ENCODE results near the gene TRIM16.
"Not testable (repeated sequence)": the region's sequence is repeated elsewhere in the genome, so short reads cannot be mapped to it uniquely, and the experiment has no call there.

Gene TRIM16

GRCh38 chr17:15683135-15683534 lies 976 bp downstream of the TRIM16 start:
- H3K9me3 ChIP-seq (replicated peaks in 1 of 2; ENCODE audit: control insufficient read depth in 2 of 2, insufficient read depth in 1 of 2, low read depth in 1 of 2, low read length in 2 of 2); H3K18ac ChIP-seq (ENCODE audit: low read length); H2BK120ac ChIP-seq (ENCODE audit: low read depth, low read length); H3K36me3 ChIP-seq (replicated peaks in 1 of 2; ENCODE audit: control insufficient read depth in 2 of 2, insufficient read depth in 2 of 2, low read length in 2 of 2); DNase-seq (ENCODE audit: low spot score); H3K79me1 ChIP-seq (ENCODE audit: low read depth, low read length); H3K4ac ChIP-seq (ENCODE audit: low read length); H3K4me3 ChIP-seq (ENCODE audit: low read length in 2 of 2); H3K14ac ChIP-seq (ENCODE audit: low read length); H4K91ac ChIP-seq (ENCODE audit: low read depth, low read length, poor library complexity); H3K23ac ChIP-seq (ENCODE audit: low read depth, low read length, poor library complexity); H3K9ac ChIP-seq (ENCODE audit: low read depth, low read length, poor library complexity); H3K27me3 ChIP-seq (ENCODE audit: control insufficient read depth in 3 of 3, insufficient read depth in 3 of 3, low read depth in 1 of 3, low read length in 3 of 3); H2BK5ac ChIP-seq (ENCODE audit: low read length); H2AFZ ChIP-seq (ENCODE audit: low read length); H4K8ac ChIP-seq (ENCODE audit: low read depth, low read length); H3K4me2 ChIP-seq (ENCODE audit: insufficient read depth, low read length, poor library complexity, severe bottlenecking); H3K27ac ChIP-seq (replicated peaks; ENCODE audit: low read length); H2AK5ac ChIP-seq (ENCODE audit: low read depth, low read length); H2BK12ac ChIP-seq (ENCODE audit: low read length); H3K4me1 ChIP-seq (ENCODE audit: control insufficient read depth in 2 of 2, insufficient read depth in 1 of 2, low read depth in 1 of 2, low read length in 2 of 2); H2BK15ac ChIP-seq (ENCODE audit: low read length): not testable (repeated sequence)
- WGBS, 2 donors (ENCODE audit: extremely low coverage in 2 of 2, insufficient read length in 2 of 2, insufficient replicate concordance in 1 of 2) = no CpG with 5 or more reads among the region's 3 CpGs

GRCh38 chr17:15675991-15676390 lies 8.1 kb downstream of the TRIM16 start:
- H3K9ac ChIP-seq (ENCODE audit: low read depth, low read length, poor library complexity); H3K4me3 ChIP-seq (ENCODE audit: low read length in 2 of 2); H3K27ac ChIP-seq (replicated peaks; ENCODE audit: low read length); H2AK5ac ChIP-seq (ENCODE audit: low read depth, low read length); H4K8ac ChIP-seq (ENCODE audit: low read depth, low read length); H3K23ac ChIP-seq (ENCODE audit: low read depth, low read length, poor library complexity); H3K27me3 ChIP-seq (ENCODE audit: control insufficient read depth in 3 of 3, insufficient read depth in 3 of 3, low read depth in 1 of 3, low read length in 3 of 3); H3K4ac ChIP-seq (ENCODE audit: low read length); H3K18ac ChIP-seq (ENCODE audit: low read length); H3K9me3 ChIP-seq (replicated peaks in 1 of 2; ENCODE audit: control insufficient read depth in 2 of 2, insufficient read depth in 1 of 2, low read depth in 1 of 2, low read length in 2 of 2); H3K4me1 ChIP-seq (ENCODE audit: control insufficient read depth in 2 of 2, insufficient read depth in 1 of 2, low read depth in 1 of 2, low read length in 2 of 2); H2BK5ac ChIP-seq (ENCODE audit: low read length); H2BK15ac ChIP-seq (ENCODE audit: low read length); H2BK120ac ChIP-seq (ENCODE audit: low read depth, low read length); DNase-seq (ENCODE audit: low spot score); H2AFZ ChIP-seq (ENCODE audit: low read length); H2BK12ac ChIP-seq (ENCODE audit: low read length); H3K14ac ChIP-seq (ENCODE audit: low read length); H4K91ac ChIP-seq (ENCODE audit: low read depth, low read length, poor library complexity); H3K4me2 ChIP-seq (ENCODE audit: insufficient read depth, low read length, poor library complexity, severe bottlenecking); H3K79me1 ChIP-seq (ENCODE audit: low read depth, low read length): not testable (repeated sequence)
- WGBS, 2 donors (ENCODE audit: extremely low coverage in 2 of 2, insufficient read length in 2 of 2, insufficient replicate concordance in 1 of 2) = no CpG with 5 or more reads among the region's 6 CpGs
- peaks cover 0 to 19% of the 10 kb centered on the region in 2 donors for H3K36me3 ChIP-seq (replicated peaks in 1 of 2; ENCODE audit: control insufficient read depth in 2 of 2, insufficient read depth in 2 of 2, low read length in 2 of 2)

- not testable (repeated sequence) for H3K4ac ChIP-seq (ENCODE audit: low read length); H4K8ac ChIP-seq (ENCODE audit: low read depth, low read length); H2BK5ac ChIP-seq (ENCODE audit: low read length); H2AK5ac ChIP-seq (ENCODE audit: low read depth, low read length); H3K9ac ChIP-seq (ENCODE audit: low read depth, low read length, poor library complexity); H3K4me1 ChIP-seq (ENCODE audit: control insufficient read depth in 2 of 2, insufficient read depth in 1 of 2, low read depth in 1 of 2, low read length in 2 of 2); H3K27ac ChIP-seq (replicated peaks; ENCODE audit: low read length); H3K18ac ChIP-seq (ENCODE audit: low read length); H3K9me3 ChIP-seq (replicated peaks in 1 of 2; ENCODE audit: control insufficient read depth in 2 of 2, insufficient read depth in 1 of 2, low read depth in 1 of 2, low read length in 2 of 2); H3K14ac ChIP-seq (ENCODE audit: low read length); H3K4me3 ChIP-seq (ENCODE audit: low read length in 2 of 2); H2AFZ ChIP-seq (ENCODE audit: low read length); H3K23ac ChIP-seq (ENCODE audit: low read depth, low read length, poor library complexity); H2BK120ac ChIP-seq (ENCODE audit: low read depth, low read length); H3K27me3 ChIP-seq (ENCODE audit: control insufficient read depth in 3 of 3, insufficient read depth in 3 of 3, low read depth in 1 of 3, low read length in 3 of 3); H2BK15ac ChIP-seq (ENCODE audit: low read length); H3K79me1 ChIP-seq (ENCODE audit: low read depth, low read length); H4K91ac ChIP-seq (ENCODE audit: low read depth, low read length, poor library complexity); H3K4me2 ChIP-seq (ENCODE audit: insufficient read depth, low read length, poor library complexity, severe bottlenecking); DNase-seq (ENCODE audit: low spot score); H2BK12ac ChIP-seq (ENCODE audit: low read length)
- no CpG with 5 or more reads among the region's 1 CpG for WGBS, 2 donors (ENCODE audit: extremely low coverage in 2 of 2, insufficient read length in 2 of 2, insufficient replicate concordance in 1 of 2)
- H3K36me3 ChIP-seq (replicated peaks in 1 of 2; ENCODE audit: control insufficient read depth in 2 of 2, insufficient read depth in 2 of 2, low read length in 2 of 2) = peaks cover 0 to 17% of the 10 kb centered on the region in 2 donors
Observed at GRCh38 chr17:15674640-15675039, 9.5 kb downstream of the TRIM16 start.

- not testable (repeated sequence) for H3K4me2 ChIP-seq (ENCODE audit: insufficient read depth, low read length, poor library complexity, severe bottlenecking)
Observed at GRCh38 chr17:15669526-15669925, 14.6 kb downstream of the TRIM16 start.

More at GRCh38 chr17:15669526-15669925, 14.6 kb downstream of the TRIM16 start:
- H3K4me1 ChIP-seq (ENCODE audit: control insufficient read depth in 2 of 2, insufficient read depth in 1 of 2, low read depth in 1 of 2, low read length in 2 of 2); H3K9ac ChIP-seq (ENCODE audit: low read depth, low read length, poor library complexity); H3K18ac ChIP-seq (ENCODE audit: low read length); H3K27ac ChIP-seq (replicated peaks; ENCODE audit: low read length); H4K8ac ChIP-seq (ENCODE audit: low read depth, low read length); H2BK120ac ChIP-seq (ENCODE audit: low read depth, low read length); H2BK15ac ChIP-seq (ENCODE audit: low read length); H3K79me1 ChIP-seq (ENCODE audit: low read depth, low read length); DNase-seq (ENCODE audit: low spot score); H3K14ac ChIP-seq (ENCODE audit: low read length); H3K4me3 ChIP-seq (ENCODE audit: low read length in 2 of 2); H2BK12ac ChIP-seq (ENCODE audit: low read length); H3K23ac ChIP-seq (ENCODE audit: low read depth, low read length, poor library complexity); H3K27me3 ChIP-seq (ENCODE audit: control insufficient read depth in 3 of 3, insufficient read depth in 3 of 3, low read depth in 1 of 3, low read length in 3 of 3); H3K4ac ChIP-seq (ENCODE audit: low read length); H2AFZ ChIP-seq (ENCODE audit: low read length); H3K9me3 ChIP-seq (replicated peaks in 1 of 2; ENCODE audit: control insufficient read depth in 2 of 2, insufficient read depth in 1 of 2, low read depth in 1 of 2, low read length in 2 of 2); H3K36me3 ChIP-seq (replicated peaks in 1 of 2; ENCODE audit: control insufficient read depth in 2 of 2, insufficient read depth in 2 of 2, low read length in 2 of 2); H2BK5ac ChIP-seq (ENCODE audit: low read length); H2AK5ac ChIP-seq (ENCODE audit: low read depth, low read length); H4K91ac ChIP-seq (ENCODE audit: low read depth, low read length, poor library complexity): not testable (repeated sequence)
- WGBS, 2 donors (ENCODE audit: extremely low coverage in 2 of 2, insufficient read length in 2 of 2, insufficient replicate concordance in 1 of 2) = no CpG with 5 or more reads among the region's 5 CpGs
